Gastrocnemius medialis (tissue), 4 donors: ENCODE results near the gene BCKDK. TPM values are rescaled to one million over a fixed set of nuclear protein-coding genes. Genes with fewer than 3 reads are reported as not detected.
"Not testable (repeated sequence)": the region's sequence is repeated elsewhere in the genome, so short reads cannot be mapped to it uniquely, and the experiment has no call there.

ENCODE experiments used
- ATAC-seq, 2 donors: fragments of 150-250 bp; one replicate each; pipeline ENCODE4 v1.9.1; 2016
- DNase-seq, 2 donors: peaks; one replicate each; pipeline ENCODE4 v3.0.0-alpha.2; 2019
- H3K27ac ChIP-seq, 4 donors: fragments of 200-600 bp; sonication (generic); 1 replicate in 1 of 4; 2 replicates in 3 of 4; pipeline ENCODE4 v1.5.1; 2016 to 2018; ENCODE audit warnings: mild to moderate bottlenecking in 2 of 4, moderate library complexity in 1 of 4
- H3K27me3 ChIP-seq, 3 donors: fragments of 200-600 bp; sonication (generic) in 2 of 3; 1 replicate in 1 of 3; 2 replicates in 2 of 3; pipeline versions ENCODE4 v1.5.1 to v1.6.0; 2016 to 2019; ENCODE audit warnings: mild to moderate bottlenecking in 1 of 3, moderate library complexity in 1 of 3
- H3K36me3 ChIP-seq, 2 donors: fragments of 200-600 bp; sonication (generic) in 1 of 2; one replicate each; pipeline ENCODE4 v1.5.1; 2017 to 2018
- H3K4me1 ChIP-seq, 2 donors: fragments of 200-600 bp; sonication (generic) in 1 of 2; one replicate each; pipeline ENCODE4 v1.5.1; 2016 to 2017; ENCODE audit warnings: mild to moderate bottlenecking in 2 of 2
- H3K4me3 ChIP-seq, 4 donors: fragments of 200-600 bp; sonication (generic) in 3 of 4; 1 replicate in 1 of 4; 2 replicates in 3 of 4; pipeline ENCODE4 v1.5.1; 2016 to 2019; ENCODE audit warnings: mild to moderate bottlenecking in 2 of 4
- H3K9me3 ChIP-seq, 3 donors: fragments of 200-600 bp; sonication (generic) in 2 of 3; 1 replicate in 1 of 3; 2 replicates in 2 of 3; pipeline ENCODE4 v1.5.1; 2016 to 2019
- POLR2A ChIP-seq, 2 donors: fragments of 450-650 bp; IDR thresholded peaks; one replicate each; pipeline ENCODE4 v1.6.1; 2017; ENCODE audit warnings: antibody characterized with exemption in 2 of 2, mild to moderate bottlenecking in 2 of 2, moderate library complexity in 2 of 2
- in situ Hi-C, 4 donors: fragments of 200-750 bp; cut with MboI; loops; one replicate each; pipeline versions ENCODE4 v1.15.0 to v1.8.0; 2017; ENCODE audit warnings: low sequenced_read_pairs in 4 of 4
- intact Hi-C: fragments of 100-400 bp; cut with DNase I; formaldehyde crosslinking; loops from one replicate; pipeline ENCODE4 v1.15.1; 2023; ENCODE audit warnings: low total_unique reads
- total RNA-seq, 4 donors: library from RNA; depleted of rRNA; stranded (reverse); fragments of >200 nt; gene quantifications; one replicate each; pipeline versions ENCODE4 v1.1.0 to v1.2.3, GENCODE V29; 2016
- TF ChIP-seq, protein P1 (sequence below), 5 experiments: fragments of 450-650 bp in 3 of 5; fragments of 200-600 bp in 2 of 5; sonication (generic) in 2 of 5; IDR thresholded peaks in 4 of 5; conservative IDR thresholded peaks in 1 of 5; 1 replicate in 4 of 5; 2 replicates in 1 of 5; pipeline ENCODE4 v1.5.1; 2016 to 2019; ENCODE audit warnings: antibody characterized with exemption in 5 of 5, mild to moderate bottlenecking in 3 of 5, moderate library complexity in 3 of 5

Gene BCKDK
- total RNA-seq, 4 donors from 2014 or later, result 24.7 to 68.9 (median 50.9) TPM

DNA sequence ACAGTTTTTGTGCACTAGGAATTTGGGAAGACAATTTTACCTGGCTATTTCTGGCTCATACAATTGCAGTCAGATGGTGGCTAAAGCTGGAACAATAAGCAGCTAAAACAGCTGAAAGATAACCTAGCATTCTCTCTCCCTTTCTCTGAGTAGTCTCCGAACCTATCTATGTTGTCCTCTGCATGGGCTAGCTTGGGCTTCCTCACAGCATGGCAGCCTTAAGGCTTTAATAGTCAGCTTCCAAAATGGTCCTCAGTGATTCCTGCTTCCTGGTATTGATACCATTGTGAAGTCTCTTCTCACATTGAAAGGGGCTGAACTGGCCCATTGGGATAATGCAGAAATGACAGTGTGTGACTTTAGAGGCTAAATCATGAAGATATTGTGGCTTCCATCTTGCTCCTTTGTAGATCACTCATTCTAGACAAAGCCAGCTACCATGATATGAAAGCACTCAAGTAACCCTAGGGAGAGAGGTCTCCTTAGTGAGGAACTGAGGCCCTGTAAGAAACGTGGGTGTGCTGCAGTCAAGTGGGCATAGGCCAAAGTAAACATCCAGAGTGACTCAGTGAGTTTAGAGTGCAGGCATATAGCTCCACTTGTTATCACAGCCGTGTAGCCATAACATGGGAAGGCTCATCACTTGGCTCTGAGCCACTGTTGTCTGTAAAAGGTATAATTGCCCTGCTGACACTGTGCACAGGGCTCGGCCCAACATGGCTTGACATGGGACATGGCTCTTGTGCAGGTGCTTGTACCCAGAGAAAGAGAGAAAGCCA, 8.1 kb upstream of the BCKDK start:
- Histone ChIP-seq H3K9me3 (no peaks in the 10 kb centered on the region), H3K36me3 (no peaks in the 10 kb centered on the region), H3K27ac (no peak overlapping the region), H3K27me3 (no peaks in the 10 kb centered on the region), H3K4me3 (no peak overlapping the region), H3K4me1 (no peaks in the 10 kb centered on the region)
- intact Hi-C loops, result no loop called here
- DNase-seq, result no peak
- ATAC-seq, result no peak
- in situ Hi-C loops, result loop anchor here in 3 of 4 donors (10.0 to 25.0 kb wide), 3 partner anchors 55 to 345 kb away; partner anchors contain the start of genes HSD3B7 (in 1 of the 3), PRSS36 (in 1 of the 3) and ZNF843 (in 1 of the 3)
- TF ChIP-seq POLR2A (IDR thresholded peaks at IDR 0.05), result no peak
- TF ChIP-seq, protein P1, sequence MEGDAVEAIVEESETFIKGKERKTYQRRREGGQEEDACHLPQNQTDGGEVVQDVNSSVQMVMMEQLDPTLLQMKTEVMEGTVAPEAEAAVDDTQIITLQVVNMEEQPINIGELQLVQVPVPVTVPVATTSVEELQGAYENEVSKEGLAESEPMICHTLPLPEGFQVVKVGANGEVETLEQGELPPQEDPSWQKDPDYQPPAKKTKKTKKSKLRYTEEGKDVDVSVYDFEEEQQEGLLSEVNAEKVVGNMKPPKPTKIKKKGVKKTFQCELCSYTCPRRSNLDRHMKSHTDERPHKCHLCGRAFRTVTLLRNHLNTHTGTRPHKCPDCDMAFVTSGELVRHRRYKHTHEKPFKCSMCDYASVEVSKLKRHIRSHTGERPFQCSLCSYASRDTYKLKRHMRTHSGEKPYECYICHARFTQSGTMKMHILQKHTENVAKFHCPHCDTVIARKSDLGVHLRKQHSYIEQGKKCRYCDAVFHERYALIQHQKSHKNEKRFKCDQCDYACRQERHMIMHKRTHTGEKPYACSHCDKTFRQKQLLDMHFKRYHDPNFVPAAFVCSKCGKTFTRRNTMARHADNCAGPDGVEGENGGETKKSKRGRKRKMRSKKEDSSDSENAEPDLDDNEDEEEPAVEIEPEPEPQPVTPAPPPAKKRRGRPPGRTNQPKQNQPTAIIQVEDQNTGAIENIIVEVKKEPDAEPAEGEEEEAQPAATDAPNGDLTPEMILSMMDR (IDR thresholded peaks at IDR 0.05 in 4 of 5, conservative IDR thresholded peaks at IDR 0.05 in 1 of 5), result no peak

DNA sequence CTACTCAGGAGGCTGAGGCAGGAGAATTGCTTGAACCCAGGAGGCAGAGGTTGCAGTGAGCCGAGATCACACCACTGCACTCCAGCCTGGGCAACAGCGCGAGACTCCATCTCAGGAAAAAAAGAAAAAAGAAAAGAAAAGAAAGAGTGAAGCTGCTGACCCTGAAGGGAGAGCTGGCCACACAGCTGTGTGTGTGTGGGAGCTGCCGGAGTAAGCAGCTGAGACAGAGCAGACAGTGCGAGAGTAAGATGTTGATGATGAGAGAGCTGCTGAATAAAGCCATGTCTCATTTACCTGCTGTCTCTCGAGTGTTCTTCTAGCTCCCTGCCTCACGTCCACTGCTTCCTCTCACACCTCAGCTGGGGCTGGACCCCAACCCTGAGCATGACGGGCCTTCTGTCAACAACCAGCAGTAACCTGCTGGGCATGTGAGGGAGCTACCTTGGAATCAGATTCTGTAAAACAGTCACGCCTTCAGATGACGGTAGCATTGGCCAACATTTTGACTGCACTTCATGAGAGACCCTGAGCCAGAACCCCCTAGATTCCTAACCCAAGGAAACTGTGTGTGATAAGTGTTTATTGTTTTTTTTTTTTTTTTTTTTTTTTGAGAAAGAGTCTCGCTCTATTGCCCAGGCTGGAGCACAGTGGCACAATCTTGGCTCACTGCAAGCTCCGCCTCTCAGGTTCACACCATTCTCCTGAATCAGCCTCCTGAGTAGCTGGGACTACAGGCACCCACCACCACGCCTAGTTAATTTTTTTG, 7.1 kb upstream of the BCKDK start:
- in situ Hi-C loops, result loop anchor here in 1 of 4 donors (10.0 kb wide), 1 partner anchor 344 kb away; the partner anchor contains the start of gene ZNF843
- H3K27me3 ChIP-seq, H3K4me3 ChIP-seq, H3K4me1 ChIP-seq, H3K9me3 ChIP-seq, ATAC-seq, H3K27ac ChIP-seq, intact Hi-C loops, H3K36me3 ChIP-seq, DNase-seq: not testable (repeated sequence)

DNA sequence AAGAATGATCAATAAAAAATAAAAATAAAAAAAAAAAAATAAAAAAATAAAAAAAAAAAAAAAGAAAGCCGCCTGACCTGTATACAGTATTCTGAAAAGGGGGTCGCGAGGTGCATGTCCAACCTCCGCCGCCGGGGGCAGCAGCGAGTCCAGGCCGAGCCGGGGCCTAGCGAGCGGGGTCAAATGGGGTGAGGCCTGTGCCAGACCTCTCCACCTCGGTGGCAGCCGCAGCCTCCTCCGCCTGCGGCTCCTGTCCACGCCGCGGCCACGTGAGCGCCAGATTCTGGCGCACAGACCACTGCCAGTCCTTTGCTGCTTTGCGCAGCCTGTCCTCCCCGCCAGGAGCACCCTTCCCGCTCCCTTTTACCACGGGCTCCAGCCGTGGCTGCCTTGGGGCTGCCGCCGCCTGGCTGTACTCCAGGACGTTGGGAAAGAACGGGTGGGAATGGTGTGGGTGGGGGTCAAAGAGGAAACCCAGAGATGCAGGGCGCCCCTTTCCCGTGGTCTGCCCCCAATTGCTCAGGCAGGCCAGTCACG, 2.4 kb upstream of the BCKDK start:
- peaks cover 0 to 14% of the 10 kb centered on the region in 2 donors for H3K36me3 ChIP-seq
- intact Hi-C loops, result loop anchor here (2.0 to 5.0 kb wide), 2 partner anchors 37 to 352 kb away; partner anchors contain the start of gene ARMC5
- in situ Hi-C loops, result loop anchor here in 1 of 4 donors (10.0 kb wide), 1 partner anchor 339 kb away; the partner anchor contains the start of gene ZNF843
- no peaks in the 10 kb centered on the region for H3K9me3 ChIP-seq
- peak; percentile 89 to 90 for ATAC-seq
- no peaks in the 10 kb centered on the region for H3K27me3 ChIP-seq
- peak; percentile 88 to 96 for DNase-seq
- H3K27ac ChIP-seq, result peak overlapping the region; percentile 79 to 100 (median 97)
- peak overlapping the region in 3 of 4 donors; percentile 16 to 48 (median 39) for H3K4me3 ChIP-seq
- no peak for TF ChIP-seq POLR2A (IDR thresholded peaks at IDR 0.05)
- TF ChIP-seq, protein P1 (IDR thresholded peaks at IDR 0.05 in 4 of 5, conservative IDR thresholded peaks at IDR 0.05 in 1 of 5), result peak; percentile 77 to 94 (median 89)
- H3K4me1 ChIP-seq, result peaks cover 22 to 28% of the 10 kb centered on the region in 2 donors

DNA sequence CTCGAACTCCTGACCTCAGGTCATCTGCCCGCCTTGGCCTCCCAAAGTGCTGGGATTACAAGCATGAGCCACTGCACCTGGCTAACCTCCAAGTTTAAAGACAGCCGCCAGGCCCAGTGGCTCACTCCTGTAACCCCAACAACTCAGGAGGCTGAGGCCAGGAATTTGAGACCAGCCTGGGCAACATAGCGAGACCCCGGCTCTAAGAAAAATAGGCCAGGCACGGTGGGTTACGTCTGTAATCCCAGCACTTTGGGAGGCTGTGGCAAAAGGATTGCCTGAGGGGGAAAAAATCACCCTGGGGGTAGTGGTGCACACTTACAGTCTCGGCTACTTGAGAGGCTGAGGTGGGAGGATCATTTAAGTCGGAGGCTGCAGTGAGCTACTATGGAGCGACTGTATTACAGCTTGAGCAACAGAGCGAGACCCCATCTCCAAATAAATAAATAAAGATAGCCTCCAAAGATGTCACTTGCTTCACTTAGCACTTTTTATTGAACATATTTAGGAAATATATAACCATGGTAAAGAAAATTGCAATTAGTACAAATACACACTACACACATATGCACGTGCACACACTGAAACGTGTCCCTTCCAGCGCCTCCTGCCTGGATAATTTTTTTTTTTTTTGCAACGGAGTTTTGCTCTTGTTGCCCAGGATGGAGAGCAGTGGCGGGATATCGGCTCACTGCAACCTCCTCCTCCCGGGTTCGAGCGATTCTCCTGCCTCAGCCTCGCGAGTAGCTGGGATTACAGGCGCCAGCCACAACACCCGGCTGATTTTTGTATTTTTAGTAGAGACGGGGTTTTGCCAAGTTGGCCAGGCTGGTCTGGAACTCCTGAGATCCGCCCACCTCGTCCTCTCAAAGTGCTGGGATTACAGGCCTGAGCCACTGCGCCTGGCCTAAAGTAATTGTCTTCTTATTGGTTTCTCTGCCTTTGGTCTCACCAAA, 1.4 kb upstream of the BCKDK start:
- H3K9me3 ChIP-seq, result no peaks in the 10 kb centered on the region
- peak overlapping the region; percentile 79 to 100 (median 97) for H3K27ac ChIP-seq
- intact Hi-C loops (loop anchor here (5.0 kb wide), 1 partner anchor 351 kb away; the partner anchor contains the start of gene ARMC5), in situ Hi-C loops (loop anchor here in 1 of 4 donors (10.0 kb wide), 1 partner anchor 338 kb away; the partner anchor contains the start of gene ZNF843)
- H3K4me1 ChIP-seq, result peaks cover 22 to 28% of the 10 kb centered on the region in 2 donors
- TF ChIP-seq POLR2A (IDR thresholded peaks at IDR 0.05), result no peak
- TF ChIP-seq, protein P1 (IDR thresholded peaks at IDR 0.05 in 4 of 5, conservative IDR thresholded peaks at IDR 0.05 in 1 of 5), result no peak
- no peak overlapping the region for H3K4me3 ChIP-seq
- peaks cover 0 to 25% of the 10 kb centered on the region in 2 donors for H3K36me3 ChIP-seq
- no peak for DNase-seq
- H3K27me3 ChIP-seq, result no peaks in the 10 kb centered on the region
- ATAC-seq, result no peak
